GM20000 (cell line): Measurements from ENCODE around the gene ELOA.

ENCODE experiments used
- DNase-seq: peaks from one replicate; pipeline ENCODE4 v3.0.0; 2012; ENCODE audit warnings: low spot score
- CTCF ChIP-seq: IDR thresholded peaks from 2 replicates; pipeline ENCODE4 v1.5.1; 2012; ENCODE audit warnings: mild to moderate bottlenecking, control low read depth; ENCODE audit errors: extremely low read depth, missing control alignments

The ELOA gene

GRCh38 chr1:23741609-23742008 lies 1.7 kb upstream of the ELOA start:
- no peak for DNase-seq
- TF ChIP-seq CTCF = no peak

- DNase-seq = no peak
- no peak for TF ChIP-seq CTCF
These were observed 493 bp upstream of the ELOA start for GRCh38 chr1:23742670-23743286.

- TF ChIP-seq CTCF = peak; percentile 13
- DNase-seq = peak; percentile 79
These were observed 2.2 kb downstream of the ELOA start for GRCh38 chr1:23745515-23745914.

DNA sequence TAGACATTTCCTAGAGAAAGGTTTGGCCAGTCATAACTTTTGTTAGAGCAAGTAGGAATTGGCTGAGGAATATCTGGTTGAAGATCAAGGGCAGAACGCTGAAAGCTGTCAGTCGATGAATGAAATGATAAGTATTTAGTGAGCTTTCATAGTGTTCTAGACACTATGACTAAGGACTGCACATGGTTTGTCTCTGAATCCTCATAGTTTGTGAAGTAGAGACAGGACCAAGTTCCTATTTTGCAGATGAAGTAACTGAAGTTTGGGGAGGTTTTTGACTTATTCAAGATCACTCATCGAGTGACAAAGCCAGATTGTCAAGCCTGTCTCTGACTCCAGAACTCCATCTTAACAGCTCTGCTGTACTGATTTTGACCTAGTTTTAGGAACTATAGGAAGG lies 4.7 kb downstream of the ELOA start:
- TF ChIP-seq CTCF = no peak
- no peak for DNase-seq

DNA sequence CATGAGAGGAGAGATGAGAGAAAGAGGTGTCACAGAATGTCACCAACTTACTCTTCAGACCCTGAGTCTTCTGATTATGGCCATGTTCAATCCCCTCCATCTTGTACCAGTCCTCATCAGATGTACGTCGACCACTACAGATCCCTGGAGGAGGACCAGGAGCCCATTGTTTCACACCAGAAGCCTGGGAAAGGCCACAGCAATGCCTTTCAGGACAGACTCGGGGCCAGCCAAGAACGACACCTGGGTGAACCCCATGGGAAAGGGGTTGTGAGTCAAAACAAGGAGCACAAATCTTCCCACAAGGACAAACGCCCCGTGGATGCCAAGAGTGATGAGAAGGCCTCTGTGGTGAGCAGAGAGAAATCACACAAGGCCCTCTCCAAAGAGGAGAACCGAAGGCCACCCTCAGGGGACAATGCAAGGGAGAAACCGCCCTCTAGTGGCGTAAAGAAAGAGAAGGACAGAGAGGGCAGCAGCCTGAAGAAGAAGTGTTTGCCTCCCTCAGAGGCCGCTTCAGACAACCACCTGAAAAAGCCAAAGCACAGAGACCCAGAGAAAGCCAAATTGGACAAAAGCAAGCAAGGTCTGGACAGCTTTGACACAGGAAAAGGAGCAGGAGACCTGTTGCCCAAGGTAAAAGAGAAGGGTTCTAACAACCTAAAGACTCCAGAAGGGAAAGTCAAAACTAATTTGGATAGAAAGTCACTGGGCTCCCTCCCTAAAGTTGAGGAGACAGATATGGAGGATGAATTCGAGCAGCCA lies 8.0 kb downstream of the ELOA start:
- DNase-seq = peak; percentile 79
- peak; percentile 58 for TF ChIP-seq CTCF

DNA sequence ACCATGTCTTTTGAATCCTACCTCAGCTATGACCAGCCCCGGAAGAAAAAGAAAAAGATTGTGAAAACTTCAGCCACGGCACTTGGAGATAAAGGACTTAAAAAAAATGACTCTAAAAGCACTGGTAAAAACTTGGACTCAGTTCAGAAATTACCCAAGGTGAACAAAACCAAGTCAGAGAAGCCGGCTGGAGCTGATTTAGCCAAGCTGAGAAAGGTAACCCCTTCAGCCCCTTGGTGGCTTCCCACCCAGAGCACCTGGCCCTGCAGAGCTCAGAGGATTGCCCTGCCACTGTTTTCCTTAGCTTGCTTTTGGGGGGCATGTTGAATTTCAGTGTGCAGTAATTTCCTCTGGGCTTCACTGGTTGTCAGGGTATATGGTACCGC lies 8.5 kb downstream of the ELOA start:
- no peak for TF ChIP-seq CTCF
- DNase-seq = no peak

- TF ChIP-seq CTCF = no peak
- no peak for DNase-seq
These were observed 9.6 kb downstream of the ELOA start for GRCh38 chr1:23752909-23753308.
